A549 (cell line): Measurements from ENCODE around the gene ASB2.

Source experiments
- CEBPB ChIP-seq, 2 experiments: fragments of >200 bp in 1 of 2; sonication (Bioruptor Twin) in 1 of 2; formaldehyde crosslinking in 1 of 2; IDR thresholded peaks; 2 replicates each; pipeline ENCODE4 v1.6.1; 2012 to 2016
- CHD2 ChIP-seq: fragments of 150-350 bp; IDR thresholded peaks from 2 replicates; pipeline ENCODE4 v1.6.1; 2014; ENCODE audit warnings: low read length; ENCODE audit not compliant: partially characterized antibody
- CHD4 ChIP-seq: fragments of 200-600 bp; sonication (generic); IDR thresholded peaks from 2 replicates; pipeline ENCODE4 v1.6.1; 2016; ENCODE audit warnings: antibody characterized with exemption, mild to moderate bottlenecking, borderline replicate concordance
- CTCF ChIP-seq: fragments of >200 bp; sonication (Bioruptor Twin); formaldehyde crosslinking; IDR thresholded peaks from 3 replicates; pipeline ENCODE4 v1.5.1; 2016
- ESRRA ChIP-seq: fragments of 150-350 bp; IDR thresholded peaks from 2 replicates; pipeline ENCODE4 v1.6.1; 2014; ENCODE audit warnings: mild to moderate bottlenecking, low read length, borderline replicate concordance
- HDAC2 ChIP-seq: fragments of 200-600 bp; sonication (generic); IDR thresholded peaks from 2 replicates; pipeline ENCODE4 v1.6.1; 2016
- HEYL ChIP-seq: fragments of 250-450 bp; sonication (Bioruptor Pico); IDR thresholded peaks from 2 replicates; pipeline ENCODE4 v1.8.0; 2021; ENCODE audit warnings: mild to moderate bottlenecking, moderate library complexity
- KDM1A ChIP-seq: fragments of 200-600 bp; sonication (generic); IDR thresholded peaks from 2 replicates; pipeline ENCODE4 v1.6.1; 2016; ENCODE audit warnings: low read depth, mild to moderate bottlenecking
- KDM5A ChIP-seq: fragments of 200-600 bp; sonication (generic); IDR thresholded peaks from 2 replicates; pipeline ENCODE4 v1.6.1; 2016; ENCODE audit warnings: antibody characterized with exemption, mild to moderate bottlenecking
- NFE2L2 ChIP-seq: fragments of 150-350 bp; conservative IDR thresholded peaks from 2 replicates; pipeline ENCODE4 v1.6.1; 2014; ENCODE audit warnings: low read length
- PBX3 ChIP-seq: IDR thresholded peaks from 2 replicates; pipeline ENCODE4 v1.6.1; 2012
- POLR2A ChIP-seq: IDR thresholded peaks from 2 replicates; pipeline ENCODE4 v1.6.1; 2012; ENCODE audit warnings: mild to moderate bottlenecking, low read length
- RAD21 ChIP-seq, 2 experiments: fragments of >200 bp in 1 of 2; sonication (Bioruptor Twin) in 1 of 2; formaldehyde crosslinking in 1 of 2; IDR thresholded peaks in 1 of 2; conservative IDR thresholded peaks in 1 of 2; 2 replicates in 1 of 2; 3 replicates in 1 of 2; pipeline ENCODE4 v1.6.1; 2012 to 2018; ENCODE audit warnings: inconsistent platforms in 1 of 2
- REST ChIP-seq: fragments of 200-600 bp; sonication (generic); IDR thresholded peaks from 2 replicates; pipeline ENCODE4 v1.6.1; 2016; ENCODE audit warnings: antibody characterized with exemption, mild to moderate bottlenecking, moderate library complexity

- TF ChIP-seq CHD4, result no peak
- no peak for TF ChIP-seq HDAC2
- no peak for TF ChIP-seq POLR2A
- TF ChIP-seq CTCF, result no peak
- TF ChIP-seq NFE2L2, result no peak
- no peak for TF ChIP-seq PBX3
- no peak for TF ChIP-seq RAD21 (conservative IDR thresholded peaks at IDR 0.05 in 1 of 2, IDR thresholded peaks at IDR 0.05 in 1 of 2)
- TF ChIP-seq KDM1A, result no peak
- no peak for TF ChIP-seq HEYL (CRISPR knock-in tag)
- no peak for TF ChIP-seq ESRRA
- TF ChIP-seq CEBPB (IDR thresholded peaks at IDR 0.05), result no peak
- TF ChIP-seq REST, result no peak
- TF ChIP-seq CHD2, result no peak
- no peak for TF ChIP-seq KDM5A
Observed at GRCh38 chr14:93953739-93954515, 22.4 kb downstream of the ASB2 start.
